ENCODE data around the gene TCOF1.
"Not testable (repeated sequence)": the region's sequence is repeated elsewhere in the genome, so short reads cannot be mapped to it uniquely, and the experiment has no call there.

Gene TCOF1

GRCh38 chr5:150413176-150413901 is 55.8 kb downstream of the TCOF1 start:
- ChIA-PET POLR2A (no interaction called here), CTCF (interaction anchor here (1.3 to 1.7 kb wide), 2 partner anchors 12 to 19 kb away, joined by 5 to 6 read pairs; no protein-coding TSS in a partner anchor)

GRCh38 chr5:150413902-150414790 is 56.6 kb downstream of the TCOF1 start:
- POLR2A ChIA-PET; DNase-seq (ENCODE audit: low read depth, low spot score); H3K4me3 ChIP-seq (ENCODE audit: low read depth, low read length): not testable (repeated sequence)
- CTCF ChIA-PET = interaction anchor here (0.6 to 1.7 kb wide), 3 partner anchors 11 to 22 kb away, joined by 3 to 6 read pairs (median 5); no protein-coding TSS in a partner anchor

More at GRCh38 chr5:150413176-150413901, 55.8 kb downstream of the TCOF1 start:
- H3K4me3 ChIP-seq (ENCODE audit: low read depth, low read length) = no peak overlapping the region
- no peak for TF ChIP-seq CTCF (IDR thresholded peaks at IDR 0.05; ENCODE audit: insufficient read depth, low read length, missing control alignments)
- no peak for DNase-seq (ENCODE audit: low read depth, low spot score)

GRCh38 chr5:150419630-150420270 is 62.3 kb downstream of the TCOF1 start:
- TF ChIP-seq CTCF (IDR thresholded peaks at IDR 0.05; ENCODE audit: insufficient read depth, low read length, missing control alignments) = no peak
- no peak for DNase-seq (ENCODE audit: low read depth, low spot score)
- ChIA-PET POLR2A (no interaction called here), CTCF (interaction anchor here (0.9 to 1.4 kb wide), 2 partner anchors 9 to 16 kb away, joined by 4 to 6 read pairs; no protein-coding TSS in a partner anchor)
- H3K4me3 ChIP-seq (ENCODE audit: low read depth, low read length) = no peak overlapping the region

GRCh38 chr5:150422075-150422474 is 64.6 kb downstream of the TCOF1 start:
- CTCF ChIA-PET = no interaction called here
- no peak for TF ChIP-seq CTCF (IDR thresholded peaks at IDR 0.05; ENCODE audit: insufficient read depth, low read length, missing control alignments)
- POLR2A ChIA-PET = no interaction called here
- no peak overlapping the region for H3K4me3 ChIP-seq (ENCODE audit: low read depth, low read length)
- no peak for DNase-seq (ENCODE audit: low read depth, low spot score)

GRCh38 chr5:150422758-150423157 is 65.3 kb downstream of the TCOF1 start:
- TF ChIP-seq CTCF (IDR thresholded peaks at IDR 0.05; ENCODE audit: insufficient read depth, low read length, missing control alignments) = no peak
- ChIA-PET CTCF (interaction anchor here (0.7 to 1.5 kb wide), 2 partner anchors 14 to 15 kb away, joined by 3 to 4 read pairs; no protein-coding TSS in a partner anchor), POLR2A (no interaction called here)
- no peak for DNase-seq (ENCODE audit: low read depth, low spot score)
- no peak overlapping the region for H3K4me3 ChIP-seq (ENCODE audit: low read depth, low read length)

- POLR2A ChIA-PET = interaction anchor here (0.6 kb wide), 1 partner anchor 16 kb away, joined by 6 read pairs; no protein-coding TSS in a partner anchor
- not testable (repeated sequence) for H3K4me3 ChIP-seq (ENCODE audit: low read depth, low read length); DNase-seq (ENCODE audit: low read depth, low spot score)
Measured at GRCh38 chr5:150426165-150426564, 68.7 kb downstream of the TCOF1 start.

More at GRCh38 chr5:150426165-150426564, 68.7 kb downstream of the TCOF1 start:
- CTCF ChIA-PET = interaction anchor here (0.6 to 2.1 kb wide), 5 partner anchors 8 to 150 kb away, joined by 3 to 8 read pairs (median 3); partner anchors contain the start of gene CD74
